Left ventricle myocardium inferior (tissue), 1 donor: ENCODE results near the gene PTPMT1. TPM values are rescaled to one million over a fixed set of nuclear protein-coding genes. Genes with fewer than 3 reads are reported as not detected.
"Not testable (repeated sequence)": the region's sequence is repeated elsewhere in the genome, so short reads cannot be mapped to it uniquely, and the experiment has no call there.

ENCODE experiments used
- DNase-seq: peaks from one replicate; pipeline ENCODE4 v3.0.0-alpha.2; 2020
- H3K27ac ChIP-seq: fragments of 200-600 bp; replicated peaks from 2 replicates; pipeline ENCODE4 v1.8.0; 2021
- H3K27me3 ChIP-seq: fragments of 200-600 bp; 2 replicates; pipeline ENCODE4 v1.8.0; 2021; ENCODE audit warnings: low read depth
- H3K36me3 ChIP-seq: fragments of 200-600 bp; 2 replicates; pipeline ENCODE4 v1.8.0; 2021
- H3K4me1 ChIP-seq: fragments of 200-600 bp; 2 replicates; pipeline ENCODE4 v1.8.0; 2021
- H3K4me3 ChIP-seq: fragments of 200-600 bp; 2 replicates; pipeline ENCODE4 v1.8.0; 2021; ENCODE audit warnings: mild to moderate bottlenecking, moderate library complexity
- H3K9me3 ChIP-seq: fragments of 200-600 bp; replicated peaks from 2 replicates; pipeline ENCODE4 v1.8.0; 2021
- intact Hi-C: fragments of 100-400 bp; cut with micrococcal nuclease; formaldehyde crosslinking; loops from one replicate; pipeline ENCODE4 v1.11.0; 2022
- total RNA-seq: library from RNA; stranded (reverse); fragmentation: NEBNext Ultra II Directional; extraction: Animal tissue kit (Norgen Biotek cat#: 25700); gene quantifications from one replicate; pipeline ENCODE4 v1.2.1, GENCODE V29; 2021
- TF ChIP-seq, protein P1 (sequence below): fragments of 200-600 bp; IDR thresholded peaks from 2 replicates; pipeline ENCODE4 v1.8.0; 2021; ENCODE audit warnings: antibody characterized with exemption, mild to moderate bottlenecking, borderline replicate concordance
- donor health status: DM: no; HTN: yes; CAD: no; lungs with severe emphysema.

The PTPMT1 gene
- total RNA-seq, 1 donor from 2014 or later: 23.6 TPM

DNA sequence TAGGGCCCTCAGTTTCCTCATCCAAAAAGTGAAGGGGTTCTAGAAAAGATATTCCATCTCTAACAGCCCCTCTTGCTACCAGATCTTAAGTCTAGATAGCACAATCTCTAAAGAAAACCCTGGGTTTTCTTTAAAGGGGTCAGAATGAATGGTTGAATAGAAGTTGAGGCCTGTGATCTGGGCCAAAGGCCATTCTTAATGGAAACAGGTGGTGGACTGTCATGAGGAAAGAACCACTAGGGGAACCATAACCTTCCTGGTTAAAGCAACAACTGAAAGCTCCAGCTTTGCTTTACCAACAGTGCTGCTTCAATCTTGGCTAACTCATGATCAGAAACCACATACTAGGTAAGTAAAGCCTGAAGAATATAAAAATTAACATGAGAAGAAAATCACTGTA lies 14.3 kb upstream of the PTPMT1 start:
- Histone ChIP-seq H3K27ac (peak overlapping the region; percentile 94), H3K4me1 (peaks cover 77% of the 10 kb centered on the region), H3K4me3 (peak overlapping the region; percentile 96), H3K36me3 (no peaks in the 10 kb centered on the region), H3K27me3 (no peaks in the 10 kb centered on the region), H3K9me3 (no peaks in the 10 kb centered on the region)
- intact Hi-C loops: no loop called here
- no peak for DNase-seq
- TF ChIP-seq, protein P1, sequence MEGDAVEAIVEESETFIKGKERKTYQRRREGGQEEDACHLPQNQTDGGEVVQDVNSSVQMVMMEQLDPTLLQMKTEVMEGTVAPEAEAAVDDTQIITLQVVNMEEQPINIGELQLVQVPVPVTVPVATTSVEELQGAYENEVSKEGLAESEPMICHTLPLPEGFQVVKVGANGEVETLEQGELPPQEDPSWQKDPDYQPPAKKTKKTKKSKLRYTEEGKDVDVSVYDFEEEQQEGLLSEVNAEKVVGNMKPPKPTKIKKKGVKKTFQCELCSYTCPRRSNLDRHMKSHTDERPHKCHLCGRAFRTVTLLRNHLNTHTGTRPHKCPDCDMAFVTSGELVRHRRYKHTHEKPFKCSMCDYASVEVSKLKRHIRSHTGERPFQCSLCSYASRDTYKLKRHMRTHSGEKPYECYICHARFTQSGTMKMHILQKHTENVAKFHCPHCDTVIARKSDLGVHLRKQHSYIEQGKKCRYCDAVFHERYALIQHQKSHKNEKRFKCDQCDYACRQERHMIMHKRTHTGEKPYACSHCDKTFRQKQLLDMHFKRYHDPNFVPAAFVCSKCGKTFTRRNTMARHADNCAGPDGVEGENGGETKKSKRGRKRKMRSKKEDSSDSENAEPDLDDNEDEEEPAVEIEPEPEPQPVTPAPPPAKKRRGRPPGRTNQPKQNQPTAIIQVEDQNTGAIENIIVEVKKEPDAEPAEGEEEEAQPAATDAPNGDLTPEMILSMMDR: peak; percentile 35

DNA sequence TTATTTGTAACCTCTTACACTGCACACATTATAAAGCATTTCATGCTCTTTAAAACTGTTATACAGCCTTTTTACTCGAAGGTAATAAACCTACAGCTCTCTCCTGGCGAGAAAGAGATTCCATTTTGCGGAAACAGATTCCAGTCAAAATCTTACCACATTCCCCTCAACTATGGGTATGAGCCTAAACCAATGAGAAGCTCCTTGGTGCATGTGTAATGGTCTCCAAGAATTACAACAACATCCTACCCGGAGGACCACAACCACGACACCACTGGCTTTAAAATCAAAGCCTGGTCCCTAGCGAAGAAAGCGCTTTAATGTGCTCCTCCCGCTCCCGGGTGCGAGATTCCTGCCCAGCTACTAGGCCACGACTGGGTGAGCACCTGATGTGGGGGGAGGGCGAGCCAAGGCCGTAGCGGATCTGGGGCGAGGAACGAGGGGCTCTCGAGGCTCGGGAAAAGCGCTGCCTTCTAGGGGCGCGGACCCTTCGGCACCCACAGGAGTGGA lies 13.3 kb upstream of the PTPMT1 start:
- intact Hi-C loops: no loop called here
- Histone ChIP-seq H3K4me1 (peaks cover 69% of the 10 kb centered on the region), H3K27me3 (no peaks in the 10 kb centered on the region), H3K9me3 (no peaks in the 10 kb centered on the region), H3K27ac (peak overlapping the region; percentile 94), H3K4me3 (peak overlapping the region; percentile 96), H3K36me3 (no peaks in the 10 kb centered on the region)
- DNase-seq: peak; percentile 20
- TF ChIP-seq, protein P1: no peak

DNA sequence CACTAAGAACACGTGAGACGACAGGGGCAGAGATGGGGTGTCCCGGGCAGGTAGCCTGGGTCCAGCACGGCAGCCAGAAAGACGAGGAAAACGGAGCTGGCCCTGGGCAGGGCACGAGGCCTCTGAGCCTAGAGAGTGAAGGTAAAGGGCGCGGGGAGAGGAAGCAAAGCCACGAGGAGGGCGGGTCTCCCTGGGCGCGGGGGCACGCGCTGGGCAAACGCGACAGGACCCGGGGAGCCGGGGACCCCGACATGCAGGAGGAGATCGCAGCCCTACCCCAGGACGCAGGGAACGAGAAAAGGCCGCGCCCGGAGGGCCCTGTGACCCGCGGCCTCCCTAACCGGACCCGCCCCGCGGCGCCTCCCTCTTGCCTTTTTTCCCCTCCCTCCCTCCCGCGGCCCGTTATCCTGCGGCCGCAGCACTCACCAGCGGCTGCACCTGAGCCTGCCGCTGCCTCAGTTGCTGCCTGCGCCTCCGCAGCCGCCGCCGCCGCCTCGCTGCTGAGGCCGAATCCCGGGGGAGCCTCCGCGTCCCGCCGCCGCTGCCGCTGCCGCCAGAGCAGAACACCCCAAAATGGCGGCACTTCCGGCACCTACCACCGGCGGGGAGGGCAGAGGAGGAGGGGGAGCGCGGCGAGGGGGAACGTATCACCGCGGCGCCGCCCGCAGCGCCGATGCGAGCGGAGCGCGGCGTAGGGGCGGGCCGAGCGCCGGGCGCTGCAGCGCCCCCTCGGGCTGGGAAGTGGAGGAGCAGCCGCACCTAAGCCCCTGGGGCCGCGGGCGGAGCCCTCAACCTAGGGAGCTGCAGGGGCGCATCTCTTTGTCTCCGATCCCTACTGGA lies 12.6 kb upstream of the PTPMT1 start, which contains the start of gene CELF1:
Gene CELF1, minus strand, starts transcription at position 567 of the 840 bp plus-strand sequence. CDS start 53,609 bp downstream, outside the sequence.
- Histone ChIP-seq H3K9me3 (no peaks in the 10 kb centered on the region), H3K4me1 (peaks cover 62% of the 10 kb centered on the region), H3K36me3 (no peaks in the 10 kb centered on the region), H3K27me3 (no peaks in the 10 kb centered on the region), H3K27ac (peak within 1 kb of the TSS; percentile 94), H3K4me3 (peak within 1 kb of the TSS; percentile 96)
- DNase-seq: peak; percentile 91
- intact Hi-C loops: no loop called here
- TF ChIP-seq, protein P1: peak; percentile 96

DNA sequence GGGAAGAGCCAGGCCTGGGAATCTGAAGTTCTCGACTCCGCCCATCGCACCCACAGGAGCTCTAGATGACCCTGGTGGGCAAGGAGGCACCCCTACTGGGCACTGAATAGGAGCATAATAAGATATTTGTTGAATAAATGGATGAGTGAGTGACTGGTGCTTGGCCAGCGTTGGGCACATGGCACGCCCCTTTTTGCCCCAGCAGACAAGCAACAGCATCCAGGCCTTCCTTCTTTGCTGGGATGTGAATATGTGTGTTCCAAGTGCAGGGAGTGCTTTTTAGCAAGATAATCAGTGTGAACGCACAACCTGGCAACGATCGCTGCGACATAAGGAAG lies 12.0 kb upstream of the PTPMT1 start:
- Histone ChIP-seq H3K4me3 (peak overlapping the region; percentile 96), H3K27ac (peak overlapping the region; percentile 94), H3K9me3 (no peaks in the 10 kb centered on the region), H3K4me1 (peaks cover 59% of the 10 kb centered on the region), H3K27me3 (no peaks in the 10 kb centered on the region), H3K36me3 (no peaks in the 10 kb centered on the region)
- intact Hi-C loops: no loop called here
- no peak for DNase-seq
- TF ChIP-seq, protein P1: peak; percentile 13

DNA sequence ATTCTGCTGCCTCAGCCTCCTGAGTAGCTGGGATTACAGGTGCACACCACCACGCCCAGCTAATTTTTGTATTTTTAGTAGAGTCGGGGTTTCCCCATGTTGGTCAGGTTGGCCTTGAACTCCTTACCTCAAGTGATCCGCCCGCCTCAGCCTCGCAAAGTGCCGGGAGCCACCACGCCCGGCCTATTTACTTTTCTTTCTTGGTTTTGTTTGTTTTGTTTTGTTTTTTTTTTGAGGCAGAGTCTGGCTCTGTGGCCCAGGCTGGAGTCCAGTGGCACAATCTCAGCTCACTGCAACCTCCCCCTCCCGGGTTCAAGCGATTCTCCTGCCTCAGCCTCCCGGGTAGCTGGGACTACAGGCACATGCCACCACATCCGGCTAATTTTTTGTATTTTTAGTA lies 8.4 kb upstream of the PTPMT1 start:
- H3K9me3 ChIP-seq, DNase-seq, H3K27me3 ChIP-seq, H3K4me3 ChIP-seq, H3K36me3 ChIP-seq, H3K27ac ChIP-seq, intact Hi-C loops: not testable (repeated sequence)
- peaks cover 23% of the 10 kb centered on the region for H3K4me1 ChIP-seq

DNA sequence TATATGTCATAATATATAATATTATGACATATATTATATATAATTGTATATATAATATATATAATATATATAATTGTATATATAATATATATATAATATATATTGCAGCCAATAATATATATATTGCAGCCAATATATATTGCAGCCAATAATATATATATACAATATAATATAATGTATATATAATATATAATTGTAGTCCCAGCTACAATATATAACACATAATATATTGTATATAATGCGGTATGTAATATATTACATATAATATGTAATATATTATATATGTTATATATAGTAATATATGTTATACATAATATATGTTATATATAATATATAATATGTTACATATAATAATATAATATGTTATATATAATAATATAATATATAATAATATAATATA lies 6.7 kb upstream of the PTPMT1 start:
- H3K9me3 ChIP-seq: no peaks in the 10 kb centered on the region
- intact Hi-C loops: no loop called here
- H3K4me1 ChIP-seq: peaks cover 7% of the 10 kb centered on the region
- H3K27ac ChIP-seq: no peak overlapping the region
- no peak overlapping the region for H3K4me3 ChIP-seq
- no peaks in the 10 kb centered on the region for H3K36me3 ChIP-seq
- DNase-seq: no peak
- H3K27me3 ChIP-seq: no peaks in the 10 kb centered on the region
- TF ChIP-seq, protein P1: no peak
